GM21723 (cell line): ENCODE results near the gene RIN1.
A peak's percentile ranks its signal among the peaks of the same experiment; 100 is the strongest.

Source experiments
- ATAC-seq: cut with Tn5 transposase; IDR thresholded peaks from one replicate; pipeline ENCODE4 v1.9.1; 2021; ENCODE audit warnings: mild to moderate bottlenecking, moderate library complexity; ENCODE audit not compliant: unreplicated experiment

The RIN1 gene

GRCh38 chr11:66335531-66336233, 552 bp downstream of the RIN1 start:
- ATAC-seq = no peak

- ATAC-seq = no peak
These were observed 1.4 kb downstream of the RIN1 start for GRCh38 chr11:66334605-66335442.

DNA sequence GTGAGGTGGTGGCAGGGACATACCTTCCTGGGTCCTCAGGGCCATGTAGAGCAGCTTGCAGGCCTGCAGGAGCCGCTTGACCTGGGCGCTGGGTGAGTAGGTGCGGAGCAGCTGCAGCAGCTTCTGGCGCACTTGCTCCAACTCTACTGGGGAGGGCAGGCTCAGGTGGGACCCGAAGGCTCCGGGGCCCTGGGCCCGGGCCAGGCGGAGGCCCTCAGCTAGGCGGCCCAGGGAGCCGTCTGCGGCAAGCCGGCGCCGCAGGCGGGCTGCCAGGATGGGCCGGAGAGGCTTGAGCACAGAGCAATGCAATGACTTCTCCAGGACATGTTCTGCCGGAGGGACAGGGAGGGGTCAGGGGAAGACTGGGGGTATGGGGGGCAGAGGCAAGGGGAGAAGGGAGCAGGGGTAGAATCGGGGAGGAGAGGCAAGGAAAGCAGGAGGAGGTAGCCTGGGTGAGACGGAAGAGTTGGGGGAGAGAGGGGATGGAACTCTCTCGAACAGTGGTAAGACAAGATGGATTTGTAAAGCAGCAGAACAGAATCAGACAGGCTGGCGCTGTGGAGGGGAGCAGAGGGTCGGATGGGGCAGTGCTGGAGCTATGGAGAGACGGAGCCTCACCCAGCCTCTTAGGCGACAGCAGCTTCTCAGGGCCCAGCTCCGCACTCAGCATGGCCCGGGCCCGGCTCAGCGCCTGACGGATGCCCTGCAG, 2.2 kb downstream of the RIN1 start:
- ATAC-seq = no peak

- ATAC-seq = no peak
These were observed 2.9 kb downstream of the RIN1 start for GRCh38 chr11:66333220-66333877.

GRCh38 chr11:66332371-66333219, 3.6 kb downstream of the RIN1 start:
- no peak for ATAC-seq

GRCh38 chr11:66331542-66332370, 4.5 kb downstream of the RIN1 start:
- no peak for ATAC-seq

- ATAC-seq = no peak
These were observed 5.3 kb downstream of the RIN1 start for GRCh38 chr11:66330931-66331330.

- ATAC-seq = no peak
These were observed 7.0 kb downstream of the RIN1 start for GRCh38 chr11:66329165-66329673.

GRCh38 chr11:66328302-66329144, 7.7 kb downstream of the RIN1 start:
- peak; percentile 72 for ATAC-seq

DNA sequence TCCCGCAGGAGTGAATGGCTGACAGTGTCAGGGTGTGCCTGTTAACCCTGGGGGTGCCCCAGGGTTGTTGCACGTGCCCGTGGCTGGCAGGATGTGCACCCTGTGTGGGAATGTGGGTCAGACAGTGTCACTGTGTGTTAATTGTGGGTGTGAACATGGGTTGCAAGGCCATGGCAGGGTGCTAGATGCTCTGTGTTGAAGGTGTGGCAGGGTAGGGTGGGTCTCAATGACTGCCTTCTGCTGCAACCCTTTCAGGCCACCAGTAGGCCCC, 8.3 kb downstream of the RIN1 start:
- no peak for ATAC-seq

GRCh38 chr11:66327171-66328030, 8.8 kb downstream of the RIN1 start:
- ATAC-seq = no peak

GRCh38 chr11:66326261-66327111, 9.7 kb downstream of the RIN1 start:
- ATAC-seq = no peak

GRCh38 chr11:66325263-66325671, 11.0 kb downstream of the RIN1 start:
- no peak for ATAC-seq

- ATAC-seq = no peak
These were observed 11.6 kb downstream of the RIN1 start for GRCh38 chr11:66324664-66325063.

GRCh38 chr11:66323684-66324083, 12.6 kb downstream of the RIN1 start:
- no peak for ATAC-seq

- ATAC-seq = no peak
These were observed 13.4 kb downstream of the RIN1 start for GRCh38 chr11:66322732-66323427.
